Mesothelial cell of epicardium (in vitro differentiated cells): ENCODE data around the gene DSG1. TPM values are rescaled to one million over a fixed set of nuclear protein-coding genes. Genes with fewer than 3 reads are reported as not detected.

Source experiments
- DNase-seq, 2 experiments: peaks; one replicate each; pipeline ENCODE4 v3.0.0; 2021; ENCODE audit warnings: low spot score in 2 of 2; ENCODE audit not compliant: unreplicated experiment in 2 of 2
- H3K27ac Mint-ChIP-seq: 2 replicates; pipeline ENCODE4 v1.8.0; 2021; ENCODE audit warnings: mixed read lengths
- H3K27me3 Mint-ChIP-seq: 2 replicates; pipeline ENCODE4 v1.8.0; 2021; ENCODE audit warnings: low read depth, mixed read lengths
- H3K36me3 Mint-ChIP-seq: 2 replicates; pipeline ENCODE4 v1.8.0; 2021; ENCODE audit warnings: mixed read lengths
- H3K4me1 Mint-ChIP-seq: 2 replicates; pipeline ENCODE4 v1.8.0; 2021; ENCODE audit warnings: mixed read lengths
- H3K4me3 Mint-ChIP-seq: 2 replicates; pipeline ENCODE4 v1.8.0; 2021; ENCODE audit warnings: mild to moderate bottlenecking, moderate library complexity, mixed read lengths
- H3K9me3 Mint-ChIP-seq: 2 replicates; pipeline ENCODE4 v1.8.0; 2021; ENCODE audit warnings: mixed read lengths
- CTCF ChIP-seq: fragments of 200-600 bp; sonication (generic); IDR thresholded peaks from one replicate; pipeline ENCODE4 v1.5.0; 2021; ENCODE audit warnings: antibody characterized with exemption; ENCODE audit not compliant: unreplicated experiment
- total RNA-seq: library from RNA; stranded (reverse); gene quantifications from 3 replicates; pipeline ENCODE4 v1.2.1, GENCODE V29; 2021

DSG1 gene
- total RNA-seq, 1 donor from 2014 or later = 0.09 TPM

- H3K27ac Mint-ChIP-seq = no peak within 1 kb of the TSS
- TF ChIP-seq CTCF = no peak
- H3K4me3 Mint-ChIP-seq = no peak within 1 kb of the TSS
- no peaks in the 10 kb centered on the region for H3K27me3 Mint-ChIP-seq
- H3K9me3 Mint-ChIP-seq = no peaks in the 10 kb centered on the region
- no peaks in the 10 kb centered on the region for H3K36me3 Mint-ChIP-seq
- no peak for DNase-seq
- H3K4me1 Mint-ChIP-seq = peaks cover 2% of the 10 kb centered on the region
Measured at GRCh38 chr18:31376477-31376876, 58.5 kb downstream of the DSG1 start, which contains the start of gene DSG4. TSS of gene DSG4 (plus strand) at chr18:31376777. CDS start at chr18:31376912, 135 bp downstream.

DNA sequence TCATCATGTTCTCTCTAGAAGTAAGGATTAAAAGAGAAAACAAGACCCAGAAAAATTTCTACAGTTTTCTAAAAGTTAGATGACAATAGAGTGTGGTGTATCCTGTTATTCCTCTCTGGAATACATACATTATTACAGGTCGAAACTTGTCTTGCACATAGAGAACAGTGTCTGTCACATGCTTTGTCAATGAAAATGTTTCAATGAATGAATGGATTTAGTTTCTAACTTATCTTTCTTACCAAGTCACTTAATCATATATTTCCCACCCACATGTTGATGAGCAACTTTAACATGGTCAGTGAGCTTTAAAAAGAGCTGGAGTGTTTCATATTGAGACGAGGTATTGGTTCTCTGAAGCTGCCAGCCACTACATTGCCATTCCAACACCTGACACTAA, 63.0 kb downstream of the DSG1 start:
- H3K36me3 Mint-ChIP-seq = no peaks in the 10 kb centered on the region
- DNase-seq = no peak
- no peak overlapping the region for H3K27ac Mint-ChIP-seq
- H3K9me3 Mint-ChIP-seq = no peaks in the 10 kb centered on the region
- no peaks in the 10 kb centered on the region for H3K27me3 Mint-ChIP-seq
- H3K4me3 Mint-ChIP-seq = no peak overlapping the region
- TF ChIP-seq CTCF = no peak
- H3K4me1 Mint-ChIP-seq = peaks cover 2% of the 10 kb centered on the region

DNA sequence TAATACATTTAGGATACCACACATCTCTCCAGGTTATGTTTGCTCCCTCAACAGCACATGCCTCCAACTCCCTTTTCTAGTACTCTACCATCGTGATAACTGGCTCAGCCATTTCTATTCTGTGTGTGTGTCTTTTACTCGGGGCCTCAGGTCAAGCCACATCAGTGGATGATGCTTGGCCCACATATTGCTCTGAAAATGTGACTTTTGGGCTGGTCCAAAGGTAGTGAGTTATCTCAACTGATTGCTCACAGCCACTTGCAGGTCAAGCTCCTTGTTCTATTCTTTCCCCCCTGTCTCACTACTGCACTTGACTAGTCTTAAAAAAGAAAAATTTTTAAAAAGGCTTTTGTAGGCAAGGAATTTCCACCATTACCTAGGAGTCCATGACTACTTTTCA, 64.1 kb downstream of the DSG1 start:
- no peaks in the 10 kb centered on the region for H3K36me3 Mint-ChIP-seq
- DNase-seq = no peak
- no peaks in the 10 kb centered on the region for H3K27me3 Mint-ChIP-seq
- peaks cover 2% of the 10 kb centered on the region for H3K4me1 Mint-ChIP-seq
- H3K9me3 Mint-ChIP-seq = no peaks in the 10 kb centered on the region
- H3K4me3 Mint-ChIP-seq = no peak overlapping the region
- no peak overlapping the region for H3K27ac Mint-ChIP-seq
- no peak for TF ChIP-seq CTCF

DNA sequence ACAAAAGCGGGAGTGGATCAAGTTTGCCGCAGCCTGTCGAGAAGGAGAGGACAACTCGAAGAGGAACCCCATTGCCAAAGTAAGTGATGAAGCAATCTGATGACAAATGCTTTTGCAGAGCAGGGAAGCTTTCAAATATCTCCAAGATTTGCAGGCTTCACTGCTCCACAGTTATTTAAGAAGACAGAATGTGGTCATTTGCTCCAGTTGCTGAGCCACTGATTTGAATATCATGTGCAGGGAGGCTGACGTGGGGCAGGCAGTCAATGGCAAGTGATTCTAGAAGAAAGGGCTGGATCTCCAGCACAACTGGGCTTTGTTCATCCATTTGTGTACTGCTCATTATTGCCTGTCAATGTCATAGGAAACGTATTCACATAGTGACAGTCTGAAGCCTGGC, 68.8 kb downstream of the DSG1 start:
- Mint-ChIP-seq H3K4me3 (no peak overlapping the region), H3K4me1 (peaks cover 5% of the 10 kb centered on the region), H3K27me3 (no peaks in the 10 kb centered on the region), H3K27ac (no peak overlapping the region), H3K9me3 (no peaks in the 10 kb centered on the region), H3K36me3 (no peaks in the 10 kb centered on the region)
- no peak for TF ChIP-seq CTCF
- DNase-seq = no peak

GRCh38 chr18:31393286-31393685, 75.3 kb downstream of the DSG1 start:
- DNase-seq = no peak
- no peaks in the 10 kb centered on the region for H3K27me3 Mint-ChIP-seq
- H3K36me3 Mint-ChIP-seq = no peaks in the 10 kb centered on the region
- no peak for TF ChIP-seq CTCF
- H3K9me3 Mint-ChIP-seq = no peaks in the 10 kb centered on the region
- no peak overlapping the region for H3K4me3 Mint-ChIP-seq
- H3K4me1 Mint-ChIP-seq = peaks cover 30% of the 10 kb centered on the region
- no peak overlapping the region for H3K27ac Mint-ChIP-seq
